Prostate gland (tissue), 2 donors: ENCODE measurements around the gene LRRC8E.

Source experiments
- CTCF ChIP-seq, 4 experiments: fragments of 200-600 bp in 2 of 4; fragments of 450-650 bp in 2 of 4; sonication (generic) in 2 of 4; IDR thresholded peaks; 1 replicate in 3 of 4; 2 replicates in 1 of 4; pipeline ENCODE4 v1.5.1; 2016 to 2019; ENCODE audit warnings: antibody characterized with exemption in 4 of 4, mild to moderate bottlenecking in 2 of 4, moderate library complexity in 2 of 4
- POLR2A ChIP-seq: fragments of 450-650 bp; IDR thresholded peaks from one replicate; pipeline ENCODE4 v1.6.1; 2016; ENCODE audit warnings: antibody characterized with exemption, mild to moderate bottlenecking
- POLR2AphosphoS5 ChIP-seq: sonication (generic); formaldehyde crosslinking; IDR thresholded peaks from one replicate; pipeline ENCODE4 v1.6.1; 2017; ENCODE audit warnings: antibody characterized with exemption

GRCh38 chr19:7853770-7854128 lies 34.6 kb upstream of the LRRC8E start:
- no peak for TF ChIP-seq CTCF (IDR thresholded peaks at IDR 0.05)
- no peak for TF ChIP-seq POLR2A
- no peak for TF ChIP-seq POLR2AphosphoS5
